ENCODE measurements around the gene RIC8A.
A peak's percentile ranks its signal among the peaks of the same experiment; 100 is the strongest.

The RIC8A gene

GRCh38 chr11:235997-236773, 28.7 kb downstream of the RIC8A start, which contains the start of gene SIRT3:
Gene SIRT3 (minus strand): TSS chr11:236342. CDS start chr11:236328, 14 bp downstream.
- peak within 1 kb of the TSS; percentile 96 for H3K27ac ChIP-seq
- TF ChIP-seq ZFX (IDR thresholded peaks at IDR 0.05) (peak; percentile 86), CTCF (conservative IDR thresholded peaks at IDR 0.05) (no peak)

DNA sequence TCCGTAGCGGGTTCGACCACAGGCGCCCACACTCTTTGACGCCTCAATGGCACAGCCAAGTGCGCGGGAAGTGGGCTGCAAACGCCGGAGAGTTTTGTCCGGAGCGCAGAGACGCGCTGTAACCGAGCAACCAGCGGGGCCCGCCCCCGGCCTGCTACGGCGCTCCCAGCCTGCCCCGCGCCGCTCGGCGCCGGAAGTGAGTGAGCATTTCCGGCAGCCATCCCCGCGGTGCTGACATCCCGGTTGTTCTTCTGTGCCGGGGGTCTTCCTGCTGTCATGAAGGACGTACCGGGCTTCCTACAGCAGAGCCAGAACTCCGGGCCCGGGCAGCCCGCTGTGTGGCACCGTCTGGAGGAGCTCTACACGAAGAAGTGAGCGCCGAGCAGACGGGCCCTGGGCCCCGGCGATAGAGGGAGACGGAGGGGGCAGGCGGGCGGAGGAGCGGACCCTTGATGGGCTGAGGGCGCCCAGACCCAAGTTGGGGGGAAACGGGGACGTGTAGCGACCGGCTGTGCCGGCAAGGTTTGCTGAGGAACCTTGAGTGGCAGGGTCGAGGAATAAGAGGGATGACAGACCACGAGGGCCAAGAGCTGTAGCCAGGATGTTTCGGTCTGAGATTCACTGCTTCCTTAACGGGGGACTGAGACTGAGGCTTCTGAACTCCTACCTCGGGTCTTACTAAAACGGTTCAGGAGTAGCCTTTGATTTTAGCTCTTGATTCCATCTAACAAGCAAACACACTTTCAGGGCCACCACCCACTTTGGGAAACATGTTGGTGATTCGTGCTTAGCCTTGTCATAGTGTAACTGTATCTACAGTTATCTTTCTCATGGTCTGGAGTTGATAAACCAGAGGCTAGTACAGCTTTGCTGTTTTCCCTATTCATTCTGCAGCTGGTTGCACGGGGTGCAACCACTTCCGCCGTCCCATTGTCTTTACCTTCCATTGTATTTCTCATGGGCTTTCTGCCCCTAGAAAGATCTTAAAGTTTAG, 29.6 kb downstream of the RIC8A start, which contains the start of gene PSMD13:
Gene PSMD13, plus strand, starts transcription at position 203 of the 994 bp plus-strand sequence. Its CDS starts 74 bp downstream, at position 277.
- peak; percentile 57 for TF ChIP-seq ZFX (IDR thresholded peaks at IDR 0.05)
- TF ChIP-seq CTCF (conservative IDR thresholded peaks at IDR 0.05): no peak
- peak within 1 kb of the TSS; percentile 96 for H3K27ac ChIP-seq

- 0 out of 2 replicates have a peak overlapping the region, but pooled peaks have one; percentile 29 for H3K27ac ChIP-seq
Measured at GRCh38 chr11:238346-238745, 30.8 kb downstream of the RIC8A start.

DNA sequence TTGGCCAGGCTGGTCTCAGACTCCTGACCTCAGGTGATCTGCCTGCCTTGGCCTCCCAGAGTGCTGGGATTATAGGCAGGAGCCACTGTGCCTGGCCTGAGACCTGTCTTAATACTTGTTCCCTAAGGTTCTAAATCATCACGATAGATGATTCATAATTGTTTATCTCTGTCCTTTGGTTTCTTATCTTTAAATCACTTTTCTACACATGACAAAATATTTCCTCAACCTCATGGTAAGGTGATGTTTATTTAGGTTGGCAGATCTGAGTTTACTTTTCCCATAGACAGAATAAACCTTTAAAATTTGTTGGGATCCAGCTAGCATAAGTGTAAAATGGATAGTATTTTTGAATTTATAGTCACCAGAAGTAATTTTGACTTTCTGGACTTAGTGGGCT, 32.8 kb downstream of the RIC8A start:
- H3K27ac ChIP-seq: peak overlapping the region; percentile 84
- TF ChIP-seq CTCF (conservative IDR thresholded peaks at IDR 0.05): no peak
- TF ChIP-seq ZFX (IDR thresholded peaks at IDR 0.05): no peak

DNA sequence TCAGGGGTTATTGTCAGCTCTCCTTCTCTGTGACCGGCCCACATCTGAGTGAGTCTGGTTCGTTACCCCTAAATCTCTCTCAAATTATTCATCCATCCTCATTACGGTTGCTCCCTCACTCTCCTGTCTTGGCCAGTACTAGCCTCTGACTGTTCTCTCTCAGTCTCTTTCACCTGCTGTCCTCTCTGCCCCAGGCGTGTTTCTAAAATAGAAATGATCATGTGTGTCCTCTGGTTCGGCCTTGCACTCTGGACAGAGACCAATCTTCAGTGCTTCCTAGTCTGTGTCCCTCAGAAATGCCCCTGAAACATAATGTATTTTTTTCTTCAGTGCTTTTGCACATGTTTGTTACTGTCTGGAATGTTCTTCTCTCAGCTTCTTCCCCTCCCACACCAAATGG, 34.1 kb downstream of the RIC8A start:
- no peak for TF ChIP-seq ZFX (IDR thresholded peaks at IDR 0.05)
- TF ChIP-seq CTCF (conservative IDR thresholded peaks at IDR 0.05): no peak
- H3K27ac ChIP-seq: peak overlapping the region; percentile 74

GRCh38 chr11:244376-244775, 36.9 kb downstream of the RIC8A start:
- no peak overlapping the region for H3K27ac ChIP-seq
- TF ChIP-seq CTCF (conservative IDR thresholded peaks at IDR 0.05) (no peak), ZFX (IDR thresholded peaks at IDR 0.05) (no peak)

GRCh38 chr11:249062-249461, 41.6 kb downstream of the RIC8A start:
- TF ChIP-seq CTCF (conservative IDR thresholded peaks at IDR 0.05) (no peak), ZFX (IDR thresholded peaks at IDR 0.05) (no peak)
- no peak overlapping the region for H3K27ac ChIP-seq

All from C4-2B (cell line).